Inferior parietal cortex (tissue), 1 donor: ENCODE measurements around the gene SPAG7.

ENCODE experiments used
- DNase-seq: peaks from one replicate; pipeline ENCODE4 v3.0.0-alpha.2; 2016; ENCODE audit errors: extremely low spot score

The SPAG7 gene

GRCh38 chr17:4967539-4968485 is at the start of gene SPAG7:
SPAG7 (minus strand) TSS chr17:4967817; CDS start chr17:4967804, 13 bp downstream.
- DNase-seq: peak; percentile 97

GRCh38 chr17:5014357-5014756 is 46.7 kb upstream of the SPAG7 start:
- no peak for DNase-seq

DNA sequence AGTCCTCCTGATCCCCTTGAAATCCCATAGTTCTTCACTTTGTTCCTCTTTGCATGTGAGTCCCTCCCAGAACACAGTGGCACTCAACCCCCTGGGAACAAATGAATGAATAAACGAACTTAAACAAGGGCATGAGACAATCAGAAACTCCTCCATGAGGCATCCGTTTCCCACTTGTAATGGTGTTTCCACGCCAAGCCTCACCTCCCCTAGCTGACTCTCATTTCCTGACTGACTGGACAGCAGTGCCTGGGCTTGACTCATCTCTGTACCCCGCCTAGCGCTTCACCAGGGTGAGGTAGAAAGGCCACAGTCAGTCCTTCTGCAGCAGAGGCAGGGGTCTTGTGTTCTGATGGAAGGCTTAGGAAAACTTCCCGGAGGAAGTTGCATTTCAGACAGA is 44.3 kb upstream of the SPAG7 start:
- DNase-seq: no peak

DNA sequence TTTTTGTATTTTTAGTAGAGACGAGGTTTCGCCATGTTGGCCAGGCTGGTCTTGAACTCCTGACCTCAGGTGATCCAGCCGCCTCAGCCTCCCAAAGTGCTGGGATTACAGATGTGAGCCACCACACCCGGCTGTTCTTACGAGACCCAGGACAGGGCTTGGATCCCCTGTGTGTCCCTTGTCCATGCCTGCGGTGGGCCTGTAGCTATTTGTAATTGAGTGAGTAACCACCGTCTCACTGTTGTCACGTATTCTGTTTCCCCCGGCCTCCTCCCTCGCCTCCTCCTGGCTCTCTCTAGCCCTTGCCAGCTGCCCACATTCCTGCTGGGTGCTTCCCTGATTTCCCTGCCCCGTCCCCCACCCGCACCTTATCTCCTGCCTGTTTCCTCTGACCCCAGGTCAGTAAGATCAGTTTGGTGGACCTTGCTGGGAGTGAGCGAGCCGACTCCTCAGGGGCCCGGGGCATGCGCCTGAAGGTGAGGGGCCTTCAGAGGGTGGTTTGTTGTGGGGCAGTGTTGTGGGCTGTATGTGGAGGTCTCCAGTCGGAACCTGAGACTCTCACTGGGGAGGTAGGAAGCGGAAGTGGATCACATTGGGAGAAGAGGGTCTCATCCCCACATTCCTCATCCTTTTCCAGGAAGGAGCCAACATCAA is 35.7 kb upstream of the SPAG7 start:
- DNase-seq: no peak

- no peak for DNase-seq
These were observed 34.6 kb upstream of the SPAG7 start for GRCh38 chr17:5002121-5002788.

DNA sequence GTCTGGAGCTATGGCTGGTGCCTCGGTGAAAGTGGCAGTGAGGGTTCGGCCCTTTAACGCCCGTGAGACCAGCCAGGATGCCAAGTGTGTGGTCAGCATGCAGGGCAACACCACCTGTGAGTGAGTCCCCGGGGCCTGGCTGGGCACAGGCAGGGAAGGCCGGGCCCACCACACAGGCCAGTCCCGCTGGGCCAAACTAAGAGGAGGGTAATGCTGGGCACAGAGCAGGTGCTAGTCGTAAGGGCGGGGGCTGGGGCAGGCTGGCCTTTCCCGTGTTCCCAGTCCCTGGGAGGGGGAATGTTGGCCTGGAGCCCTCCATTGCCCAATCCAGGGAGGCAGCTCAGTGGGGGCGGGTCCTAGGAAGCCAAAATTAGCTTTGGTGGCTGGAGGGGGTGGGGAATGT is 32.6 kb upstream of the SPAG7 start:
- DNase-seq: no peak

GRCh38 chr17:4999430-5000093 is 31.9 kb upstream of the SPAG7 start:
- DNase-seq: no peak

GRCh38 chr17:4998732-4999429 is 31.3 kb upstream of the SPAG7 start:
- DNase-seq: no peak

GRCh38 chr17:4998027-4998731 is 30.6 kb upstream of the SPAG7 start:
- DNase-seq: no peak

DNA sequence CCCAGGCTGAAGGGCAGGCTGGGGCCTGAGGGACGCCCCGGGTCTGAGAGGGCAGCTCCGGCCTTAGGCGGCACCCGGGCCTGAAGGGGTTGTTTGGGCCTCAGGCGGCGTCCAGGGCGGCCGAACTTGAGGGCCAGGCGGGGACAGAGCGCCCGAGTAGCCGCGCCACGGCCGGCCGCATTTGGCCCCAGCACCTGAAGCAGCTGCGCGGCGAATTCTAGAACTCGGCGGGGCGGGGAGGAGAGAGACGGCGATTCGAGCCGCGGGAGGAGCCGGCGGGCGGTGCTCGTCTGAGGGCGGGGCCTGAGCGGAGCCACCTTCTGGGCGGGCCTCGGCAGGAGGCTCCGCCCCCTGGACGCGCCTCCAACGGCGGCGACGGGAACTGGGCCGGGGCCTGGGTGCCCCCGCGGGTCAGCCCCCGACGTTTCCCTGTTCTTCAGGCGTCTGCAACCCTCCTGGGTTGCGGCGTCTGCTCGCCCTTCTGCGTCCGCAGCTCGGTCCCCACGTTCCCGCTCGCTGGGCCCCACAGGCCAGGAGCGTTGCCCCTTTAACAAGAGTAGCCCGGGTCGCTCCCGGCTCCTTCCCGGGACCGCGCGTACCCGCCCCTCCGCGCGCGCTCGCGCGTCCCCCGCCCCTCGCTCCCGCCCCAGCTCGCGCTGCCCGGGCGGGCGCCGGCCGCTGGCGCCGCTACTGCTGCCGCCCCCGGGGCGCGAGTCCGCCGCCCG is 29.8 kb upstream of the SPAG7 start, which contains the start of the genes INCA1 and KIF1C:
Gene INCA1, minus strand, starts transcription at position 221 of the 725 bp plus-strand sequence. CDS start 3,085 bp downstream, outside the sequence.
Gene KIF1C, plus strand, starts transcription at position 649 of the 725 bp plus-strand sequence. CDS start 2,297 bp downstream, outside the sequence.
- DNase-seq: peak; percentile 88

GRCh38 chr17:4994081-4994595 is 26.5 kb upstream of the SPAG7 start:
- no peak for DNase-seq

DNA sequence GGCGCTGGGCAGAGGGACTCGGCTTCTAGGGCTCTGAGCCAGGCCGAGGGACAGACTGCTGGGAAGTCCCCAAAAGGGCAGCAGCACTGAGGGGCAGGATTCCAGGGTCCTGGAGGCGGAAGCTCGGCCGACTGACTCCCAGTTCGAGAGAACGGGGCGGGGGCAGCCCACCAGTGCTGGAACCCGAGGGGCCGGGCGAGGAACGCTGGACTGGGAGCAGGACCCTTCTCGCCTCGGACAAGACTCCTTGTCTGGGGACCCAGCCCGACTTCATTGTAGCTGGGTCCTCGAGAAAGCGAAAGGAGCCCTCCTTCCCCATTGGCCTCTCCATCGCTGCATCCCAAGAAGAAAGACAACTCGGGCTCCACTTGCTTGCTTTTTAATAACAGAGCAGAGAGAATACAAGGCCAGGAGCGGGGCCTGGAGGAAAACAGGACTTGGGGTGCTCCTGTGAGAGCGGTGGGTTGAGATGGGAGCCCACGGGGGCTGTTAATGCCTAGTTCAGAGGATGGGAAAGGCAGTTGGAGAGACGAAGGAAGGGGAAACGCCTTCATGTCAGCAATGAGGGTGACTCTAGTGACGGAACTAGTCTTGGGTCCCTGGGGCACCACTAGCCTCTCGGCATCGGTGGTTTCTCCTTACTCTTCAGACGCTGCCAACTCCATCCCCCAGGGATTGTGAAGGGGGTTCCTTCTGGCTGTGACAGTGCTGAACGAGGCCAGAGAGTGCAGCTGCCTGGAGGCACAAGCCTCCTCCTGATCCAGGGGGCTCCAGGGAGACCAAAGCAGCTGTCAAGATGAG is 20.4 kb upstream of the SPAG7 start:
- peak; percentile 15 for DNase-seq

GRCh38 chr17:4986951-4987766 is 19.5 kb upstream of the SPAG7 start, which contains the start of gene CAMTA2:
CAMTA2 (minus strand) TSS chr17:4987675; CDS start chr17:4986222, 1,453 bp downstream.
- peak; percentile 77 for DNase-seq

DNA sequence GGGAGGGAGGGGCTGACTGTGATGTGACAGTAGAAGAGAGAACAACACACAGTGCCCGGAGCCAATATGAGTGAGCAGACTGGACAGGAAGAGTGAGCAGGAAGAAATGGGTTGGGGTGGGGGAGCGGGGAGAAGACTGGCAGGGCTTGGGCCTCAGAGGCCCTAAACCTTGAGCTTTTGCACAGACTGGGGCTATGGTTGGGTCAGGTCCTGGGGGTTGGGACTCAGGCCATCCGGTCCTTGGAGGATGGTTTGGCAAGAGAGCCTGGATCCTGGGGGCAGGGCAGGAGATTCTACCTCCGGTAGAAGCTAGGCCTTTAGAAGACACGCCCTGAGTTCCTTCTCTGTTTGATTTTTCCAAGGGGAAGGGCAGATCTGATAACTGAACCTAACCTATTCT is 18.8 kb upstream of the SPAG7 start:
- no peak for DNase-seq

DNA sequence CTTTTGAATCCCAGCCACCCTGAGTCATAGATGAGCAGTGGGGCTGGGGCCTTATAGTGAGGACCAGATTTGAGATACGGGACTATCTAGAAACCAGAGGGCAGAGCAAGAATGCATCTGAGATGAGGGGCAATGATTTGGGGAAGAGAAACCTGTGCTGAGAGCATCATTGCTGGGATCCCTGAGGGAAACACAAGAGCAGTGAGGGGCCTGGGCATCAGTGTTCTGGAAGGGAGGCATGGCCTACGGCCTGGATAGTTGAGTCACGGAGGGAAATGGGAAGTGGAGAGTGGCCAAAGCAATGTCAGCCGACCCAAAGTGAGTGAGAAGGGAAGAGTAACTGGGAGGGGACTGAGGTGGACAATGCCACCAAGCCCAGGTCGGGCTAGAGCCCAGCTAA is 14.7 kb upstream of the SPAG7 start:
- no peak for DNase-seq

- DNase-seq: peak; percentile 60
These were observed 13.1 kb upstream of the SPAG7 start for GRCh38 chr17:4980644-4981216.

- no peak for DNase-seq
These were observed 11.1 kb upstream of the SPAG7 start for GRCh38 chr17:4978726-4979125.
